HG02852 (cell line): ENCODE measurements around the gene SLF2.
A peak's percentile ranks its signal among the peaks of the same experiment; 100 is the strongest.

ENCODE experiments used
- ATAC-seq: cut with Tn5 transposase; IDR thresholded peaks from one replicate; pipeline ENCODE4 v1.9.1; 2021; ENCODE audit warnings: mild to moderate bottlenecking, moderate library complexity; ENCODE audit not compliant: unreplicated experiment

Gene SLF2

GRCh38 chr10:100998183-100998990 lies 85.6 kb downstream of the SLF2 start:
- peak; percentile 14 for ATAC-seq

GRCh38 chr10:100998991-100999741 lies 86.4 kb downstream of the SLF2 start:
- ATAC-seq: peak; percentile 53

GRCh38 chr10:100999742-101000126 lies 87.0 kb downstream of the SLF2 start, which contains the start of gene LZTS2:
Gene LZTS2, plus strand, starts transcription at chr10:100999808. Its CDS starts 2,731 bp downstream, at chr10:101002539.
- ATAC-seq: no peak

GRCh38 chr10:101000127-101000914 lies 87.6 kb downstream of the SLF2 start:
- no peak for ATAC-seq

- no peak for ATAC-seq
Observed at GRCh38 chr10:101000915-101001658, 88.3 kb downstream of the SLF2 start.

GRCh38 chr10:101001659-101002035 lies 88.9 kb downstream of the SLF2 start:
- no peak for ATAC-seq

GRCh38 chr10:101002456-101002855 lies 89.7 kb downstream of the SLF2 start:
- ATAC-seq: no peak

- no peak for ATAC-seq
Observed at GRCh38 chr10:101003639-101004206, 91.0 kb downstream of the SLF2 start.

GRCh38 chr10:101005361-101005760 lies 92.6 kb downstream of the SLF2 start:
- ATAC-seq: no peak

- ATAC-seq: no peak
Observed at GRCh38 chr10:101005869-101006567, 93.3 kb downstream of the SLF2 start.

- ATAC-seq: no peak
Observed at GRCh38 chr10:101006593-101007098, 93.9 kb downstream of the SLF2 start.

GRCh38 chr10:101007099-101007711 lies 94.4 kb downstream of the SLF2 start:
- no peak for ATAC-seq

- no peak for ATAC-seq
Observed at GRCh38 chr10:101007915-101008822, 95.4 kb downstream of the SLF2 start.

GRCh38 chr10:101008823-101009423 lies 96.2 kb downstream of the SLF2 start:
- ATAC-seq: no peak

- no peak for ATAC-seq
Observed at GRCh38 chr10:101010329-101010728, 97.6 kb downstream of the SLF2 start.

- ATAC-seq: no peak
Observed at GRCh38 chr10:101011517-101012423, 99.0 kb downstream of the SLF2 start.
